Measurements from ENCODE around the gene PUS3. TPM values are rescaled to one million over a fixed set of nuclear protein-coding genes. Genes with fewer than 3 reads are reported as not detected.

Gene PUS3
- total and polyA plus RNA-seq, 10 donors = 7.7 to 12.7 (median 11.1) TPM

- TF ChIP-seq POLR2AphosphoS5 (IDR thresholded peaks at IDR 0.05) = no peak
- no peak for TF ChIP-seq POLR2A (IDR thresholded peaks at IDR 0.05)
- no peak for TF ChIP-seq CTCF (IDR thresholded peaks at IDR 0.05 in 8 of 11, conservative IDR thresholded peaks at IDR 0.05 in 3 of 11)
- WGBS, 5 donors = 71 to 89% (median 81%) methylated on average over 8 to 24 of the region's 24 CpGs
Measured at GRCh38 chr11:125947419-125948277, 44.6 kb upstream of the PUS3 start.

GRCh38 chr11:125946712-125947418, 43.9 kb upstream of the PUS3 start:
- no peak overlapping the region for H3K4me3 ChIP-seq
- DNase-seq = no peak
- no peak overlapping the region for H3K27ac ChIP-seq
- WGBS, 5 donors = 86 to 91% (median 91%) methylated on average over 14 of the region's 14 CpGs
- intact Hi-C loops (cut with DNase I; ENCODE audit: low total_unique reads) = no loop called here
- H3K4me1 ChIP-seq = no peaks in the 10 kb centered on the region
- TF ChIP-seq CTCF (IDR thresholded peaks at IDR 0.05 in 8 of 11, conservative IDR thresholded peaks at IDR 0.05 in 3 of 11) (no peak), POLR2AphosphoS5 (IDR thresholded peaks at IDR 0.05) (no peak), POLR2A (IDR thresholded peaks at IDR 0.05) (no peak)
- peaks cover 0 to 20% (median 0%) of the 10 kb centered on the region in 7 donors for H3K27me3 ChIP-seq (replicated peaks in 1 of 7)
- no peaks in the 10 kb centered on the region for H3K36me3 ChIP-seq
- no peaks in the 10 kb centered on the region for H3K9me3 ChIP-seq

More at GRCh38 chr11:125947419-125948277, 44.6 kb upstream of the PUS3 start:
- Histone ChIP-seq H3K36me3 (no peaks in the 10 kb centered on the region), H3K27me3 (replicated peaks in 1 of 7) (peaks cover 0 to 16% (median 0%) of the 10 kb centered on the region in 7 donors), H3K9me3 (no peaks in the 10 kb centered on the region), H3K4me3 (no peak overlapping the region), H3K4me1 (no peaks in the 10 kb centered on the region), H3K27ac (no peak overlapping the region)
- intact Hi-C loops (cut with DNase I; ENCODE audit: low total_unique reads) = no loop called here
- DNase-seq = no peak

- 82 to 87% (median 85%) methylated on average over 8 of the region's 8 CpGs for WGBS, 5 donors
- Histone ChIP-seq H3K9me3 (no peaks in the 10 kb centered on the region), H3K36me3 (no peaks in the 10 kb centered on the region), H3K27ac (no peak within 1 kb of the TSS), H3K4me1 (no peaks in the 10 kb centered on the region), H3K27me3 (replicated peaks in 1 of 7) (peaks cover 0 to 21% (median 0%) of the 10 kb centered on the region in 7 donors), H3K4me3 (no peak within 1 kb of the TSS)
- TF ChIP-seq POLR2A (IDR thresholded peaks at IDR 0.05) (no peak), CTCF (IDR thresholded peaks at IDR 0.05 in 8 of 11, conservative IDR thresholded peaks at IDR 0.05 in 3 of 11) (no peak), POLR2AphosphoS5 (IDR thresholded peaks at IDR 0.05) (no peak)
- DNase-seq = no peak
- intact Hi-C loops (cut with DNase I; ENCODE audit: low total_unique reads) = no loop called here
Measured at GRCh38 chr11:125945797-125946520, 43.0 kb upstream of the PUS3 start, which contains the start of gene VSIG10L2. Gene VSIG10L2 (plus strand): TSS chr11:125946044. CDS start chr11:125946056, 12 bp downstream.
